GM19023 (cell line): ENCODE results near the gene DAD1.
A peak's percentile ranks its signal among the peaks of the same experiment; 100 is the strongest.
"Not testable (repeated sequence)": the region's sequence is repeated elsewhere in the genome, so short reads cannot be mapped to it uniquely, and the experiment has no call there.

Source experiments
- ATAC-seq: cut with Tn5 transposase; IDR thresholded peaks from one replicate; pipeline ENCODE4 v1.9.1; 2021; ENCODE audit warnings: mild to moderate bottlenecking, moderate library complexity; ENCODE audit not compliant: unreplicated experiment

DAD1 gene

GRCh38 chr14:22553861-22554497 is 35.0 kb downstream of the DAD1 start:
- ATAC-seq: not testable (repeated sequence)

DNA sequence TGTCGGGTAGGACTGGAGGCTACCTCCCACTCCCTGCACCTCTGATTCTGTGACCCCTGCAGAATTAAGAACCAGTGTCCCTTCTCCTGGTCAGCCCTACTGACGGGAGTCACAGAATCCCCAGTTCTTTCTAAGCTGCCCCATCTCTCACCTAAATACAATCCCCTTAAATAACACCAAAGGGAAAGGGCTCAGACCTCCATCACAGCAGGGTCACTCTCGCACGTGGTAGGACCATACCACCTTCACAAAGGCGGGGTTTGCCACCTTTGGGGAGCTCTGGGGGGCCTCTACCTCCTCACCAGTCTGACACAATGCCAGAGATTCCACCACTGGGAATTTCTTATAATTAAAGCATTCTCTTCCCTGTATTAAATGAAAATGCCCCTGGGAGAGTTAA is 35.6 kb downstream of the DAD1 start:
- no peak for ATAC-seq

GRCh38 chr14:22552827-22553076 is 36.3 kb downstream of the DAD1 start:
- no peak for ATAC-seq

DNA sequence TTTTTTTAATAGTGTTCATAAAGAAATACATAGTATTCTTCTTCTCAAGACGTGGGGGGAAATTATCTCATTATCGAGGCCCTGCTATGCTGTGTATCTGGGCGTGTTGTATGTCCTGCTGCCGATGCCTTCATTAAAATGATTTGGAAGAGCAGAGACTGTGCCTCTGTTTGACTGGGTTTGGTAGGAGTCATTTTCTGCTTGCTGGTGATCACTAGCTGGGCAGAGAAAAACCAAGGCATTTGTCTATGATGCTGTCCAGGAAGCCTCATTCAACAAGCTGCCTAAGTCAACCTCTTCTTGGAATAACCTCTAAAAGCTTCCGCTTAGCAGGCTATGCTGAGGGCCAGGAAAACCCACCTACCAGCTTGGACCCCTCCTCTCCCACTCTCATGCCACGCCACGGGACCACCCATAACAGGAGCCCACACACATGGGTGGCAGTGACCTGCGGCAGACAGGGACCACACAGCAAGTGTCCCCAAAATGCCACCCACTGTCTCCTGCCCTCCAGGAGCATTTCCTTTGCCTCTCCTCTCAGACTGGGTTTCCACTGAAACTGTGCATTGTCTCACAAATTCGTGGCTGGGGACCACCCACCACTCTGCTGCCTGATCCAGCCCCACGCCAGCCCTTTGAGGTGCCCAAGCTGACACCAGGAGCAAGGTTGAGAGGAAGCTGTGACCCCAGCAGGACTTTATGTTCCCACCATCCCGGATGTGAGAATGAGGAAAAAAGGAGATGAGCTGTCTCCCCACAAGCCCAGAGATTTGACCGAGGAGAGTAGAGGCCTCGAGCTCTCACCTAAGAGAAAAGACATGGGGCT is 36.8 kb downstream of the DAD1 start:
- no peak for ATAC-seq

DNA sequence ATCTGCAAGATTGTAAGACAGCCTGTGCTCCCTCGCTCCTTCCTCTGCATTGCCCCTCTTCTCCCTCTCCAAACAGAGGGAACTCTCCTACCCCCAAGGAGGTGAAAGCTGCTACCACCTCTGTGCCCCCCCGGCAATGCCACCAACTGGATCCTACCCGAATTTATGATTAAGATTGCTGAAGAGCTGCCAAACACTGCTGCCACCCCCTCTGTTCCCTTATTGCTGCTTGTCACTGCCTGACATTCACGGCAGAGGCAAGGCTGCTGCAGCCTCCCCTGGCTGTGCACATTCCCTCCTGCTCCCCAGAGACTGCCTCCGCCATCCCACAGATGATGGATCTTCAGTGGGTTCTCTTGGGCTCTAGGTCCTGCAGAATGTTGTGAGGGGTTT is 37.4 kb downstream of the DAD1 start:
- no peak for ATAC-seq

GRCh38 chr14:22549981-22550673 is 38.9 kb downstream of the DAD1 start:
- ATAC-seq: peak; percentile 69

GRCh38 chr14:22549324-22549962 is 39.6 kb downstream of the DAD1 start:
- ATAC-seq: no peak

GRCh38 chr14:22547948-22548750 is 40.9 kb downstream of the DAD1 start:
- no peak for ATAC-seq

- ATAC-seq: no peak
Measured at GRCh38 chr14:22547313-22547947, 41.6 kb downstream of the DAD1 start.

DNA sequence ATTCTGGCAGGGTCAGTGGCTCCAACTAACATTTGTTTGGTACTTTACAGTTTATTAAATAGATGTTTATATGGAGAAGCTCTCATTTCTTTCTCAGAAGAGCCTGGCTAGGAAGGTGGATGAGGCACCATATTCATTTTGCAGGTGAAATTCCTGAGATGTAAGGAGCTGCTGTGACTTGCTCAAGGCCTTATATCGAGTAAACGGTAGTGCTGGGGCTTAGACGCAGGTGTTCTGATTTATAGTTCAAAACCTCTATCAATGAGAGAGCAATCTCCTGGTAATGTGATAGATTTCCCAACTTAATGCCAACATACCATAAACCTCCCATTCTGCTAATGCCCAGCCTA is 42.3 kb downstream of the DAD1 start:
- ATAC-seq: no peak

DNA sequence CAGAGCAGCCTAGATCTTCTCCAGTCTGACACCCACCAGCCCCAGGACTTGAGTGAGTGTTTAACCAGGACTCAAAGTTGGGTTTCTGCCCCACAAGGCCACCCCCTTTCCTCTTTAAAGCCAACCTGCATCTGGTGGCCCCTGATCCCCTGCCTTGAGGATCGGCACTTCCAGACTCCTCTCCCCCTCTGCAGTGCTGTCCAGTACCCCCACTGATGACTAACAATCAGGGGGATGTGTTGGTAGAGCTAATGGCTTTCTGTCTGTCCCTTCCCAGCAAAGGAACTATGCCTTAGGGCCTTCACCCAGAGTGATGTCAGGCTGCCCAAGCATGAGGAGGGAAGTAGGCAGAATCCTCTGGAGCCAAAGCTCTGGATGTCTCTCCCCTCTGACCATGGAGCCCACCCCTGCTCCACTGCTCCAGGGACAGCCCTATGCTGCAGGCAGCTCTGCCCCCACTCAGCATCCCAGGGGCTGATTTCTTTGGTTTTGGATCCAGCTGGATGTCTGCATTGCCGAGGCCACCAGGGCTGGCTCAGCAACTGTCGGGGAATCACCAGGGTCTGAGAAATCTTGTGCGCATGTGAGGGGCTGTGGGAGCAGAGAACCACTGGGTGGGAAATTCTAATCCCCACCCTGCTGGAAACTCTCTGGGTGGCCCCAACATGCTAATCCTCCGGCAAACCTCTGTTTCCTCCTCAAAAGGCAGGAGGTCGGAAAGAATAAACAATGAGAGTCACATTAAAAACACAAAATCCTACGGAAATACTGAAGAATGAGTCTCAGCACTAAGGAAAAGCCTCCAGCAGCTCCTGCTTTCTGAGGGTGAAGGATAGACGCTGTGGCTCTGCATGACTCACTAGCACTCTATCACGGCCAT is 42.9 kb downstream of the DAD1 start:
- ATAC-seq: no peak

DNA sequence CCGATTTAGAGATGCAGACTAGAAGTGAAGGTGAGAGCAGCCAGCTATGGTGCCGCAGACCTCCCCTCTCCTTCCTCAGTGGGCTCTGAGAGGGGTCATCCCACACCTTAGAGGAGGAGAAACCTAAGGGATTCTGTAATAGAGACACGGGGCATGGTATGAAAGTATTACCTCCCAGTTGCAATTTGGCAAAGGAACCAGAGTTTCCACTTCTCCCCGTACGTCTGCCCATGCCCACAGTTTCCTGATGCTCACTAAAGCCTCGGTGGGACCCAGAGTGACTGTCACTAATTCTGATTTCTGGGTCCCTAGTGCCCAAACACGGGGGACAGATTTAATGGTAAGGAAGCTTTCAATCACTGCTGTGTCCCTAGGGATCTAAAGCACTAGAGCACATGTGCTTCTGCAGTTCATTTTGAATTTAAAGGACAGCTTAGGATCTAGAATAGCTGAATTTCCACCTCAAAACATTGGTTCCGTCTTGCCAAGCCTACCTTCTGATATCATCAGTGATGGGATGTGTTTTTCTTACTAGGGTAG is 44.1 kb downstream of the DAD1 start:
- ATAC-seq: no peak

GRCh38 chr14:22544406-22544805 is 44.6 kb downstream of the DAD1 start:
- ATAC-seq: no peak

DNA sequence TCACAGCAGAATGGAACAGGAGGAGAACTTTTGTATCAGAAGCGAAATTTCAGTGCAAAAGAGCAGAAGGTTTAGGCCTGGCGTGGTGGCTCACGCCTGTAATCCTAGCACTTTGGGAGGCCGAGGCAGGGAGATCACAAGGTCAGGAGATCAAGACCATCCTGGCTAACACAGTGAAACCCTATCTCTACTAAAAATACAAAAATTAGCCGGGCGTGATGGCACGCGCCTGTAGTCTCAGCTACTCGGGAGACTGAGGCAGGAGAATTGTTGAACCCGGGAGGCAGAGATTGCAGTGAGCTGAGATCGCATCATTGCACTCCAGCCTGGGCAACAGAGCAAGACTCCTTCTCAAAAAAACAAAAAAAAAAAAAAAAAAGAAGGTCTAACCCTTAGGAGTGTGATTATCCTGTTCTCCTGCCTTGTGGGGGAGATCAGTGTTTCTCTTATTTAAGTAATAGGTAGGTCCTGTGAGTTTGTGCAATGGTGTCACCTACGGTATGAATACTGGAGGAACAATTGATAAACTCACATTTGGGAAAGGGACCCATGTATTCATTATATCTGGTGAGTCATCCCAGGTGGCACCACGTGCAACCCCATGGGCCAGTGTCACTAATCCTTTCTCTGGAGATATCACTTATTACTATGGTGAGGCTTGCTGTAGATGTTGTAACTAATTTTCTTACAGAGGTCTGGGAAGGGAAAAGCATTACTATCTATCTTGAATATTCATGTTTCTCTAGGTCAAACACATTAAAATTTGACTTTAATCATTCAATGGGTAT is 45.3 kb downstream of the DAD1 start:
- ATAC-seq: not testable (repeated sequence)

- no peak for ATAC-seq
Measured at GRCh38 chr14:22542360-22542759, 46.7 kb downstream of the DAD1 start.

DNA sequence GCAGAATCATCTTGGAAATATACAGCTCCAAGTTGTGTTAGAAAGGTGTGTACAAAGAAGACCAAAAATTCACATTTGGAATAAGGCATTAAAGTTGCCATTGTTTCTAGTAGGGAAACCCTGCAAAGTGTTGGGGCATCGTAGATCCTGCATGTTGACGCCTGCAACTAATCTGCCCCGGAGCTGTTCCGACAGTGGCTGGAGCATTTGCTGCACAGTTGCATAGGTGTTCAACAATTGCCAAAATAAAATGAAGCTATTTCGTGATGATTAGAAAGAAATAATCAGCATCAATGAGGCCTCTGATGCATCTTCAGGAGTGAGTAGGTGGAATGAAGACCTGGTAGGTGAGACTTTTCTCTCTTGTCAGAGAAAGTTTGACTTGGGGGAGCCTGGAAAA is 47.3 kb downstream of the DAD1 start:
- ATAC-seq: no peak

GRCh38 chr14:22540811-22541360 is 48.1 kb downstream of the DAD1 start:
- ATAC-seq: no peak

DNA sequence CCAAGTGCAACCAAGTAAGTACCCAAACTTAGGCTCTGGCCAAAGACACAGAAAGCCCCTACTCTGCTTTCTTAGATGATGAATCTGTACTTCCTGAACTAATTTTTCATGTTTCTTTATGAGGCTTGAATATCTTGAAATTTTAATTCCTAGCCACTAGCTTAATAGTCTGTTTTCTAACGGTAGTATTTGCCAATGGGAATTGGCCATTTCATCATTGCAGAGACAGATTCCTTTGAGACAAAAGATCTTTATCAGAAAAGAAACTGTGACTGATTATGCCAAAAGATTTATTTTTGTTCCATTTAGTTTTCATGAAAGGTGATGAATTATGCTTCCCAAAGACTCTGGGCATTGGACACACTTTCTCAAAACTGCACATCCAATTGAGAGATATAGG is 48.7 kb downstream of the DAD1 start:
- ATAC-seq: no peak
